Mucosa of rectum (tissue), 2 donors: ENCODE results near the gene NFIA.

Source experiments
- H3K27ac ChIP-seq, 2 donors: one replicate each; pipeline ENCODE4 v1.7.0; 2013; ENCODE audit warnings: inconsistent platforms in 2 of 2, low read depth in 2 of 2, low read length in 2 of 2
- H3K27me3 ChIP-seq, 2 donors: one replicate each; pipeline ENCODE4 v1.7.0; 2013; ENCODE audit warnings: low read length in 2 of 2; ENCODE audit not compliant: control insufficient read depth in 2 of 2, insufficient read depth in 2 of 2
- H3K36me3 ChIP-seq, 2 donors: one replicate each; pipeline ENCODE4 v1.7.0; 2013; ENCODE audit warnings: low read length in 2 of 2; ENCODE audit not compliant: control insufficient read depth in 2 of 2, insufficient read depth in 2 of 2
- H3K4me1 ChIP-seq, 2 donors: one replicate each; pipeline ENCODE4 v1.7.0; 2013; ENCODE audit warnings: low read length in 2 of 2, mild to moderate bottlenecking in 1 of 2; ENCODE audit not compliant: control insufficient read depth in 2 of 2, insufficient read depth in 2 of 2
- H3K4me3 ChIP-seq, 2 donors: one replicate each; pipeline ENCODE4 v1.7.0; 2013; ENCODE audit warnings: low read length in 2 of 2
- H3K9ac ChIP-seq, 2 donors: one replicate each; pipeline ENCODE4 v1.7.0; 2013; ENCODE audit warnings: low read length in 2 of 2, low read depth in 1 of 2, mild to moderate bottlenecking in 1 of 2
- H3K9me3 ChIP-seq, 2 donors: one replicate each; pipeline ENCODE4 v1.7.0; 2013; ENCODE audit warnings: low read length in 2 of 2; ENCODE audit not compliant: control insufficient read depth in 2 of 2
- donor health status: healthy.
- donor health status: Normal muscosa, but diverticular disease.

The NFIA gene

DNA sequence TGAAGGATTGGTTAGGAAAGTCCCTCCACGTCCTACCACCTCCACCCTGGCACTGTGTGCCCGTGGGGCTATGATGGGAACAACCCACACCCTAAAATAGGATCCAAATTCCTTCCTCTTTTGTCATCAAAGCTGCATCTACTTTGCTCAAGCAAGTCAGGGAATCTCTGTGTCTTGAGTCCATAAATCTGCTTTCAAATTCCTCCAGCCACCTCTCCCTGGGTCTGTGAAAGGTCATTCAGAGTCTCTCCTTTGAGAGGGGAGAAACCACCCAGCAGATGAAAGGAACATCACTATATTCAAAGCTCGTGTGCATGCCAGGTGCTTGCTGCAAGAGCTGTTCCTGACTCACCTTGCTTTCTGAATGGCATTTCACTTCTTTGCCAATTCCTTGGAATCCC lies 399.0 kb downstream of the NFIA start:
- Histone ChIP-seq H3K4me3 (no peak overlapping the region), H3K27me3 (no peaks in the 10 kb centered on the region), H3K36me3 (no peaks in the 10 kb centered on the region), H3K27ac (no peak overlapping the region), H3K9ac (no peak overlapping the region), H3K4me1 (no peaks in the 10 kb centered on the region), H3K9me3 (no peaks in the 10 kb centered on the region)

DNA sequence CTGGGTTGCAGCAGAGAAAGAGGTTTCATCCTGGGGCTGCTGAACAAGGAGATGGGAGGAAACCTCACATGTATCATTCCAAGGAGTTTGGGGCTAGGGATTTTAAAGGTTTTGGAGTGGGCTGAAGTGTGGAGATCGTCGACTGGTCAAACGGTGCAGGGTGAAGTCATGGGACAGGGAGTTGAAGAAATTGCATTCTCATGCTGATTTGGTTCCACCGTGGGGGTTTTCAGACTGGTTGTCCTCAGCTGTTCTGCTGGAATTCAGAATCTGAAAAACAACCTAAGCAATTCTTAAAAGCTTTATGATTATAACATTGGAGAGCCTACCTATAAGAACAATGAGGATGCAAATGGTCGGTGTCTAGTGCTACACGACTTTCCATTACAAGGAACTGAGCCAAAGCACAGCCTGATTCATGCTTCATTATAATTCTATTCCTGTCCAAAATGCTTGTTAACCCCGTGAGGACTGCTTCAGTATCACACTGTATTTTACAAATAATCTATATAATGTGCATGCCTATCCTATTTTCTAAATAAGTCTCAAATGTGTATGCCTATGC lies 399.9 kb downstream of the NFIA start:
- Histone ChIP-seq H3K27ac (no peak overlapping the region), H3K27me3 (no peaks in the 10 kb centered on the region), H3K9me3 (no peaks in the 10 kb centered on the region), H3K4me3 (no peak overlapping the region), H3K9ac (no peak overlapping the region), H3K4me1 (no peaks in the 10 kb centered on the region), H3K36me3 (no peaks in the 10 kb centered on the region)

DNA sequence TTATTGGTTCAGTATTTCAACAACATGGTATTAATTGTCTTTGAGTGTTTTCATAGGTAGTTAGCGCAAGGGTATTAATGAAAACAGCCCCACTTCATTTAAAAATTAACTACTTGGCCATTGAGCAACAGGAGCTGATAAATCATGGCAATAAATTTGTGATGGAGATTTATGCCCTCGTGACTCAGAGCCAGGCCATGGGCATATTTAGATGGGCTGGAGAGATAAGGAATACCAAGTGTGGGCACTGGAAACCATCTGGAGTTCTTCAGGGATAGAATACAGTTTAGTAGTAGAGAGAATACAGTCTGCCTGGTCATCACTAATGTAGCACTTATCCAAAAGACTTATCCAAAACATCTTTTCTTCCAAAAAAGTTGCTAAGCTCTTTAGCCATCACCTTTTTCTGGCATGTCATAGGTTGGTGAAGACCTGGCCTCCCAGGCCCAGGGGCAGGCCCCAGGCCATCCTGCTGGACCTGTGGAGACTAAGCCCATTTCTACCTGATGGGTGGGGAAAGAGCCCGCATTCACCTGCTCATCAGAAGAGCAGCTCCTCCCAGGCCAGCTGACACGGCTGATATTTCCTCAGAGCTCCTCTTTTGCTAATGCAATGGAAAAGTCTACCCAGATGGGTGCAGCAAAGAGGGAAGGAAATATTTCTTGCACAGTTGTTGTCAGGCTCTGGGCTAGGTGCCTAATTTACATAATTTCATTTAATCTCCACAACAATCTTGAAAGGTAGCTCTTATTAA lies 404.6 kb downstream of the NFIA start:
- no peak overlapping the region for H3K4me3 ChIP-seq
- no peaks in the 10 kb centered on the region for H3K4me1 ChIP-seq
- H3K27ac ChIP-seq, result no peak overlapping the region
- no peak overlapping the region for H3K9ac ChIP-seq
- H3K36me3 ChIP-seq, result no peaks in the 10 kb centered on the region
- H3K27me3 ChIP-seq, result no peaks in the 10 kb centered on the region
- H3K9me3 ChIP-seq, result no peaks in the 10 kb centered on the region

DNA sequence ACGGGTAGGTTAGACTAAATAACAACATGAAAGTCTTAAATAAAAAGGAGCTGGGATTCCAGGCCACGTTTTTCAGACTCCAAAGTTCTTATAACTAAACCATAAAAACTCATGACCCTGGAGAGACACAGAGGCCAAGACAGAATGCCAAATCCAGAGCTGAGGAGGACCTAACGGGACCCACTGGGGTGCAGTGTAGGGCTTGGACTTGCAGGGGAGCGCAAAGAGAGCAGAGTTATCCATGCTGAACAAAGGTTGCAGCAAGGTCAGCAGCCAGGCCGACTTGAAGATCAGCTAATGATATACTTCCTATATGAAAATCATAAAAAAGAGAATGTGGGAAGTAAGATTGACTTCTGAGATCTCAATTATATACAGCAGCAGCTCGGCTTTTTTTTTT lies 405.4 kb downstream of the NFIA start:
- Histone ChIP-seq H3K9me3 (no peaks in the 10 kb centered on the region), H3K27me3 (no peaks in the 10 kb centered on the region), H3K4me1 (no peaks in the 10 kb centered on the region), H3K27ac (no peak overlapping the region), H3K9ac (no peak overlapping the region), H3K36me3 (no peaks in the 10 kb centered on the region), H3K4me3 (no peak overlapping the region)

DNA sequence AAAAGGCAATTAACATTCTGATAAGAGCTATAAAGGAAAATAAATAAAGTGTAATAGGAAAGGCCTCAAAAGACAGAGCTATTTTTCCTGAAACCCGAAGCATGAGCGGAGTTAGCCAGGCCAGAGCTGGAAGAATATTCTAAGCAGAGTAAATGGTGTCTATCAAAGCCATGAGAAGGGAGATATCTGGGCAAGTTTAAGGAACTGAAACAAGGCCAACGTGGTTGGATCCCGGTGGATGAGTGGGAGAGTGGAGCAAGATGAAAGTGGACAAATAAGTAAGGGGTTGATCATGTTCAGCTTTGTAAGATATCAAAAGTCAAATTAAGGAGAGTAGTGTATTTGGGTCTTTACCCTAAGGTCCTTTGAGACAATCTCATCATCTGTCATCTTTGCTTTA lies 408.6 kb downstream of the NFIA start:
- H3K9me3 ChIP-seq, result no peaks in the 10 kb centered on the region
- H3K27me3 ChIP-seq, result no peaks in the 10 kb centered on the region
- peak overlapping the region in 1 of 2 donors; percentile 7 for H3K27ac ChIP-seq
- no peaks in the 10 kb centered on the region for H3K36me3 ChIP-seq
- no peaks in the 10 kb centered on the region for H3K4me1 ChIP-seq
- no peak overlapping the region for H3K4me3 ChIP-seq
- H3K9ac ChIP-seq, result no peak overlapping the region

DNA sequence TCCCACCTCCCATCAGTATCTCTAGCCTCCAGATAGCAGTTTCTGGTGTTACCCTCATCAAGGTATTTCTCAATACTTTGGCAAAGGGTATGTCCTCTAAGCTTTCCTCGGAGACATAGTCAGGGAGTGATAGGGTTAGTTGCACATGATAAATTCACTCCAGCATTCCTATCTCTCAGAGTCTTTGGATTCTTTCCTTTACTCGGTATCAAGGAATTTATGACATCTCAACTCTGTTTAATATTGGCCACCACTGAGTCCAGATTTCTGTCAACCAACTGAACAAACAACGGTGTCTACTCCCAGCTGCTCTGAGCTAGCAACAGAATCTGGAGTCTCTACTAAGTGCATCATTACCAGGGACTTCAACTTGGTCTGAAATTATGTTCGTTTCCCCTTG lies 409.1 kb downstream of the NFIA start:
- Histone ChIP-seq H3K27me3 (no peaks in the 10 kb centered on the region), H3K36me3 (no peaks in the 10 kb centered on the region), H3K4me1 (no peaks in the 10 kb centered on the region), H3K4me3 (no peak overlapping the region), H3K27ac (peak overlapping the region in 1 of 2 donors; percentile 7), H3K9me3 (no peaks in the 10 kb centered on the region), H3K9ac (no peak overlapping the region)

DNA sequence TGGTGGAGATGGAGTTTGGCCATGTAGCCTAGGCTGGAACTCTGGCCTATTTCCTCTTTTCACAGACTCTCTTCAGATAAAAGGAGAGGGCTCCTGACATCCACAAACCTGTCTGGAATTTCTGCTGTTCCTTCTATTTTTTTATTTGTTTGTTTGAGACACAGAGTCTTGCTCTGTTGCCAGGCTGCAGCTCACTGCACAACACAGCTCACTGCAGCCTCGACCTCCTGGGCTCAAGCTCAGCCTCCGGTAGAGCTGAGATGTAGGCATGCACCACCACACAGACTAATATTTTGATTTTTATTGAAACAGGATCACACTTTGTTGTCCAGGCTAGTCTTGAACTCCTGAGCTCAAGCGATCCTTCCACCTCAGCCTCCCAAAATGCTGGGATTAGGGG lies 411.6 kb downstream of the NFIA start:
- H3K9me3 ChIP-seq, result no peaks in the 10 kb centered on the region
- H3K27me3 ChIP-seq, result no peaks in the 10 kb centered on the region
- H3K4me3 ChIP-seq, result no peak overlapping the region
- H3K9ac ChIP-seq, result no peak overlapping the region
- no peaks in the 10 kb centered on the region for H3K4me1 ChIP-seq
- no peak overlapping the region for H3K27ac ChIP-seq
- H3K36me3 ChIP-seq, result no peaks in the 10 kb centered on the region

DNA sequence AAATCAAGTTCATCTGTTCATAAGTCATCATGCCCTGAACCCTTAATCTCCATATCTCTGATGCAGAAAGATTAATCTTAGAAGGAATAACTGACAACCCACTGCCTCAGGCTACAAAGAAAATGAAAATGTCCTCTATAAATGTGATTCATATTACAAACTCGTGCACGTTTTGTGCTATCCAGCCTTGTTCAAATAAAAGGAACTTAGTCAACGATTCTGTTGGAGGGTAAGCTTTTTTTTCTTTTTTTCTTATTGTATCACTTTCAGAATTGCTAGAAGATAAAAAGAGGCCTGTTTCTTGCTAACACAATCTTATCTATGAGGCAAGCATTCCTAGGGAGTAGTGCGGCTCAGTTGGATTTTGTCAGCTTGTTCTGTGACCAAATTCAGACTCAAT lies 414.1 kb downstream of the NFIA start:
- no peak overlapping the region for H3K27ac ChIP-seq
- H3K27me3 ChIP-seq, result no peaks in the 10 kb centered on the region
- H3K9ac ChIP-seq, result no peak overlapping the region
- no peaks in the 10 kb centered on the region for H3K9me3 ChIP-seq
- no peaks in the 10 kb centered on the region for H3K4me1 ChIP-seq
- H3K36me3 ChIP-seq, result no peaks in the 10 kb centered on the region
- no peak overlapping the region for H3K4me3 ChIP-seq

DNA sequence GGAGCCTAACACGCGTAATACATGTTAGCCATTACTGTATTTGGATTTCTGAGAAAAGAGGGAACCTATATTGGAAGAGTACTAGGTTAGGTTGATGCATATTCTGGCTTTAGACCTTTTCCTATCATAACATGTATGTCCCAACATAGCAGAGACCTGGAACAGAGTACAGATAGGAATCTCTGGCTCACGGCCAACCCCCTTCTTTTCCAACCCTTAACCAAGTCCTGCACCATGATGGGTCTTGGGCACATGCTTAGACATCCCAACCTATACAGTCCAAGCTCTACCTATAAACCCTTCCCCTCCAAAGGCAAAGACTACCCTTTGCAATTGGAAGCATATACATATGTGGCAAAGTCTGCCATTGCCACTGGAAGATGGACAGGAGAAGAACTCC lies 414.7 kb downstream of the NFIA start:
- Histone ChIP-seq H3K27ac (no peak overlapping the region), H3K9ac (no peak overlapping the region), H3K9me3 (no peaks in the 10 kb centered on the region), H3K4me1 (no peaks in the 10 kb centered on the region), H3K36me3 (no peaks in the 10 kb centered on the region), H3K4me3 (no peak overlapping the region), H3K27me3 (no peaks in the 10 kb centered on the region)

DNA sequence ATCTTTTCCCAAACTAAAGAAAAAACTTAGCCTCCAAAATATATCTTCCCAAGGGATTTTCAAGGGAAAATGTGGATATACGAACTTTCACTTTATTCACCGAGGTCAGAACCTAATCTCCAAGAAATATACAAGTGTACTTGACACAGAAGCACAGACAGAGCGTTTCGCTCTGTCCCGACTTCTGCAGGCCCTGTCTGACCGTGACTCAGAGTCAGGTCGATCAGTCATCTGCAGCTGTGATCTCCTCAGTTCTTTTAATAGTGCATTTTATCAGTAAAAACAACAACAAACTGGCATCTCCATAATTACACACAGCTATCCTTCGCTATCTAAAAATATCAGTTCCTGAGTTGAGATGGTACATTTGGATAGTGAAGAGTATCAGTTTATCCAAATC lies 416.0 kb downstream of the NFIA start:
- Histone ChIP-seq H3K27me3 (no peaks in the 10 kb centered on the region), H3K36me3 (no peaks in the 10 kb centered on the region), H3K4me1 (no peaks in the 10 kb centered on the region), H3K9ac (no peak overlapping the region), H3K9me3 (no peaks in the 10 kb centered on the region), H3K4me3 (no peak overlapping the region), H3K27ac (no peak overlapping the region)
